ENCODE measurements around the gene TADA2A. TPM values are rescaled to one million over a fixed set of nuclear protein-coding genes. Genes with fewer than 3 reads are reported as not detected.

The TADA2A gene
- total and polyA plus RNA-seq, 2 of the 8 experiments (the other 6 are each of a cell fraction or from before 2014, with no cell fraction given), result 8.4 to 18.5 TPM

- H2AK5ac ChIP-seq (ENCODE audit: low read depth, low read length), result no peak overlapping the region
- no peak for FAIRE-seq
- POLR2A ChIA-PET (ENCODE audit: partially characterized antibody), result no interaction called here
- no peak for TF ChIP-seq EGR1 (IDR thresholded peaks at IDR 0.05; ENCODE audit: borderline replicate concordance, low read depth, low read length)
Measured at GRCh38 chr17:37392024-37392590, 14.6 kb upstream of the TADA2A start.

More at GRCh38 chr17:37392024-37392590, 14.6 kb upstream of the TADA2A start:
- Histone ChIP-seq H3K4me3 (ENCODE audit: extremely low read depth in 1 of 4, insufficient read depth in 2 of 4, low read depth in 3 of 4, low read length in 4 of 4) (no peak overlapping the region), H3K9me3 (ENCODE audit: insufficient read depth in 2 of 2, low read depth in 1 of 2, low read length in 1 of 2) (no peaks in the 10 kb centered on the region), H4K8ac (ENCODE audit: extremely low read depth, insufficient read depth, low read length) (no peak overlapping the region), H2BK15ac (ENCODE audit: low read length) (no peak overlapping the region), H3K4me1 (replicated peaks in 1 of 4; ENCODE audit: control insufficient read depth in 3 of 4, insufficient read depth in 4 of 4, low read length in 3 of 4) (no peaks in the 10 kb centered on the region), H3K18ac (ENCODE audit: extremely low read depth, low read length) (no peak overlapping the region), H3K9ac (replicated peaks in 1 of 4; ENCODE audit: extremely low read depth in 1 of 4, low read depth in 3 of 4, low read length in 3 of 4) (no peak overlapping the region), H3K4me2 (ENCODE audit: insufficient read depth in 1 of 2, low read depth in 2 of 2, low read length in 2 of 2) (no peak overlapping the region), H2BK12ac (ENCODE audit: low read depth, low read length) (no peak overlapping the region), H3K23me2 (ENCODE audit: low read depth, low read length) (no peaks in the 10 kb centered on the region), H3K27me3 (replicated peaks in 1 of 4; ENCODE audit: control insufficient read depth in 3 of 4, extremely low read depth in 1 of 4, insufficient read depth in 3 of 4, low read length in 3 of 4) (no peaks in the 10 kb centered on the region), H3K27ac (ENCODE audit: low read depth, low read length) (no peak overlapping the region), H2BK20ac (ENCODE audit: low read length) (no peak overlapping the region), H2AFZ (ENCODE audit: low read length) (no peak overlapping the region), H4K5ac (ENCODE audit: insufficient read length, low read depth, low read length) (no peak overlapping the region), H3K36me3 (ENCODE audit: control insufficient read depth in 2 of 4, insufficient read depth in 4 of 4, low read length in 3 of 4) (no peaks in the 10 kb centered on the region), H3K23ac (ENCODE audit: insufficient read length) (no peak overlapping the region), H4K20me1 (replicated peaks in 1 of 2; ENCODE audit: control insufficient read depth in 1 of 2, insufficient read depth in 2 of 2, low read length in 2 of 2) (no peaks in the 10 kb centered on the region), H3K79me2 (ENCODE audit: control insufficient read depth in 1 of 2, insufficient read depth in 2 of 2, low read length in 2 of 2) (no peaks in the 10 kb centered on the region), H3K4ac (replicated peaks; ENCODE audit: insufficient read length, low read depth, low read length) (no peak overlapping the region), H3K14ac (ENCODE audit: insufficient read length) (no peak overlapping the region), H4K91ac (replicated peaks; ENCODE audit: insufficient read length, low read length) (no peak overlapping the region), H3K79me1 (ENCODE audit: low read depth, low read length) (no peaks in the 10 kb centered on the region), H2BK5ac (ENCODE audit: low read depth, low read length) (no peak overlapping the region), H3K56ac (replicated peaks; ENCODE audit: insufficient read length, low read depth, low read length) (no peak overlapping the region), H2BK120ac (replicated peaks; ENCODE audit: low read depth, low read length) (no peak overlapping the region)
- WGBS, 2 experiments (ENCODE audit: extremely low coverage in 1 of 2, insufficient coverage in 1 of 2, insufficient read length in 1 of 2, insufficient replicate concordance in 2 of 2, low coverage in 1 of 2, low lambda C conversion rate in 2 of 2, missing lambda C conversion rate in 1 of 2), result 85% methylated on average over 3 of the region's 3 CpGs; no CpG with 5 or more reads in 1 of the 2 experiments
- no peak for DNase-seq (ENCODE audit: low read depth in 1 of 2, low spot score in 2 of 2)
- CTCF ChIA-PET (ENCODE audit: partially characterized antibody), result interaction anchor here (0.6 to 9.1 kb wide), 3 partner anchors 10 to 18 kb away, joined by 3 to 126 read pairs (median 3); partner anchors contain the start of gene C17orf78
